Right lung (tissue), 10 donors: ENCODE data around the gene ASPHD1. TPM values are rescaled to one million over a fixed set of nuclear protein-coding genes. Genes with fewer than 3 reads are reported as not detected.
"Not testable (repeated sequence)": the region's sequence is repeated elsewhere in the genome, so short reads cannot be mapped to it uniquely, and the experiment has no call there.

ENCODE experiments used
- DNase-seq, 2 donors: peaks; one replicate each; pipeline ENCODE4 v3.0.0-alpha.2; 2013
- long read RNA-seq, 8 donors: transcript quantifications; one replicate each; lab custom pipeline, GENCODE V29; 2026
- polyA plus RNA-seq, 5 donors: library from polyadenylated mRNA; unstranded; fragments of 120-200 nt; gene quantifications; one replicate each; pipeline versions ENCODE4 v1.2.1 to v1.2.3, GENCODE V29; 2013; ENCODE audit warnings: inconsistent platforms in 1 of 5, low replicate concordance in 1 of 5; ENCODE audit not compliant: insufficient read length in 5 of 5, insufficient read depth in 1 of 5

ASPHD1 gene
- under 1 TPM; 0.41 to 0.94 (median 0.63) TPM for polyA plus RNA-seq
- long read RNA-seq, donor 1, partial matches to known transcripts, result 0 of 7 reads
- long read RNA-seq, donor 1, other reads (novel, unspliced or antisense), result 7 of 7 reads
- long read RNA-seq, donor 2, partial matches to known transcripts, result 0 of 1 reads
- long read RNA-seq, donor 2, other reads (novel, unspliced or antisense), result 0 of 1 reads
- long read RNA-seq, donor 3, result 0 reads
- long read RNA-seq, donor 4, partial matches to known transcripts, result 0 of 2 reads
- long read RNA-seq, donor 4, other reads (novel, unspliced or antisense), result 0 of 2 reads
- long read RNA-seq, donor 5, result 0 reads
- long read RNA-seq, donor 6, partial matches to known transcripts, result 0 of 2 reads
- long read RNA-seq, donor 6, other reads (novel, unspliced or antisense), result 0 of 2 reads
- long read RNA-seq, donor 7, partial matches to known transcripts, result 20 of 20 reads
- long read RNA-seq, donor 7, other reads (novel, unspliced or antisense), result 0 of 20 reads
- long read RNA-seq, donor 8, result 0 reads

GRCh38 chr16:29900102-29900887 is at the start of gene ASPHD1:
Gene ASPHD1, plus strand, starts transcription at chr16:29900488. Its CDS starts 484 bp downstream, at chr16:29900972.
- DNase-seq, result peak; percentile 28 to 52

- no peak for DNase-seq
These were observed 49.3 kb upstream of the ASPHD1 start for GRCh38 chr16:29850998-29851397.

- DNase-seq, result peak; percentile 53 to 65
These were observed 47.6 kb upstream of the ASPHD1 start for GRCh38 chr16:29852654-29853053.

GRCh38 chr16:29854520-29855100 is 45.7 kb upstream of the ASPHD1 start:
- no peak for DNase-seq

- no peak for DNase-seq
These were observed 43.0 kb upstream of the ASPHD1 start for GRCh38 chr16:29857133-29857760.

- DNase-seq, result no peak
These were observed 42.0 kb upstream of the ASPHD1 start for GRCh38 chr16:29858149-29858849.

- no peak for DNase-seq
These were observed 41.3 kb upstream of the ASPHD1 start for GRCh38 chr16:29858974-29859373.

GRCh38 chr16:29860218-29860617 is 40.1 kb upstream of the ASPHD1 start:
- DNase-seq, result no peak

GRCh38 chr16:29862383-29862883 is 37.9 kb upstream of the ASPHD1 start:
- no peak for DNase-seq

GRCh38 chr16:29862884-29863668 is 37.2 kb upstream of the ASPHD1 start, which contains the start of gene CDIPT:
Gene CDIPT, minus strand, starts transcription at chr16:29863226. Its CDS starts 369 bp downstream, at chr16:29862857.
- DNase-seq, result peak; percentile 96 to 97

- no peak for DNase-seq
These were observed 36.7 kb upstream of the ASPHD1 start for GRCh38 chr16:29863669-29863984.

- DNase-seq, result no peak
These were observed 36.1 kb upstream of the ASPHD1 start for GRCh38 chr16:29864205-29864604.

- no peak for DNase-seq
These were observed 31.8 kb upstream of the ASPHD1 start for GRCh38 chr16:29868396-29869009.

- not testable (repeated sequence) for DNase-seq
These were observed 31.2 kb upstream of the ASPHD1 start for GRCh38 chr16:29869067-29869466.

GRCh38 chr16:29871822-29872546 is 28.3 kb upstream of the ASPHD1 start:
- no peak for DNase-seq

- DNase-seq, result no peak
These were observed 27.0 kb upstream of the ASPHD1 start for GRCh38 chr16:29873319-29873718.

- DNase-seq, result no peak
These were observed 25.1 kb upstream of the ASPHD1 start for GRCh38 chr16:29875206-29875605.

GRCh38 chr16:29876217-29876593 is 24.1 kb upstream of the ASPHD1 start:
- no peak for DNase-seq
